ENCODE results near the gene PRM2.
"Not testable (repeated sequence)": the region's sequence is repeated elsewhere in the genome, so short reads cannot be mapped to it uniquely, and the experiment has no call there.

The PRM2 gene

DNA sequence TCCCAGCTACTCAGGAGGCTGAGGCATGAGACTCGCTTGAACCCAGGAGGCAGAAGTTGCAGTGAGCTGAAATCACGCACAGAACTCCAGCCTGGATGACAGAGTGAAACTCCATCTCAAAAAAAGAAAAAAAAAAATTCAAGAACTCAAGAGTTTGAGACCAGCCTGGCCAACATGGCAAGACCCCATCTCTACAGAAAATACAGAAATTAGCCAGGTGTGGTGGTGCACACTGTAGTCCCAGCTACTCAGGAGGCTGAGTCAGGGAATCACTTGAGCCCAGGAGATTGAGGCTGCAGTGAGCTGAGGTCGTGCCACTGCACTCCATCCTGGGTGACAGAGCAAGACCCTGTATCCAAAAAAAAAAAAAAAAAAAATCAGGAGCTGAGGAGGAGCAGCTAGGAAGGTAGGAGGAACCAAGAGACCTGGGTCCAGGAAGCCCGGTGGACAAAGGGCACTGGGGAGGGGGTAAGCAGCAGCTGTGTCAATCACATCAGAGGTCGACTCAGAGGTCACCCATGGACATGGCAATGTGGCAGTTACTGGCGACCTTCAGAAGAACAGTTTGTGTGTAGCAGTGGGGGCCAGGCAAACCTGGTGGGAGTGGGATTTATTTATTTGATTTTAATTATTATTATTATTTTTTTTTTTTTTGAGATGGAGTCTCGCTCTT, 15.9 kb upstream of the PRM2 start:
- no peak overlapping the region for H3K27ac ChIP-seq
- TF ChIP-seq ZFX (IDR thresholded peaks at IDR 0.05; ENCODE audit: borderline replicate concordance), result no peak
- TF ChIP-seq, protein P1, sequence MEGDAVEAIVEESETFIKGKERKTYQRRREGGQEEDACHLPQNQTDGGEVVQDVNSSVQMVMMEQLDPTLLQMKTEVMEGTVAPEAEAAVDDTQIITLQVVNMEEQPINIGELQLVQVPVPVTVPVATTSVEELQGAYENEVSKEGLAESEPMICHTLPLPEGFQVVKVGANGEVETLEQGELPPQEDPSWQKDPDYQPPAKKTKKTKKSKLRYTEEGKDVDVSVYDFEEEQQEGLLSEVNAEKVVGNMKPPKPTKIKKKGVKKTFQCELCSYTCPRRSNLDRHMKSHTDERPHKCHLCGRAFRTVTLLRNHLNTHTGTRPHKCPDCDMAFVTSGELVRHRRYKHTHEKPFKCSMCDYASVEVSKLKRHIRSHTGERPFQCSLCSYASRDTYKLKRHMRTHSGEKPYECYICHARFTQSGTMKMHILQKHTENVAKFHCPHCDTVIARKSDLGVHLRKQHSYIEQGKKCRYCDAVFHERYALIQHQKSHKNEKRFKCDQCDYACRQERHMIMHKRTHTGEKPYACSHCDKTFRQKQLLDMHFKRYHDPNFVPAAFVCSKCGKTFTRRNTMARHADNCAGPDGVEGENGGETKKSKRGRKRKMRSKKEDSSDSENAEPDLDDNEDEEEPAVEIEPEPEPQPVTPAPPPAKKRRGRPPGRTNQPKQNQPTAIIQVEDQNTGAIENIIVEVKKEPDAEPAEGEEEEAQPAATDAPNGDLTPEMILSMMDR (IDR thresholded peaks at IDR 0.05), result no peak

DNA sequence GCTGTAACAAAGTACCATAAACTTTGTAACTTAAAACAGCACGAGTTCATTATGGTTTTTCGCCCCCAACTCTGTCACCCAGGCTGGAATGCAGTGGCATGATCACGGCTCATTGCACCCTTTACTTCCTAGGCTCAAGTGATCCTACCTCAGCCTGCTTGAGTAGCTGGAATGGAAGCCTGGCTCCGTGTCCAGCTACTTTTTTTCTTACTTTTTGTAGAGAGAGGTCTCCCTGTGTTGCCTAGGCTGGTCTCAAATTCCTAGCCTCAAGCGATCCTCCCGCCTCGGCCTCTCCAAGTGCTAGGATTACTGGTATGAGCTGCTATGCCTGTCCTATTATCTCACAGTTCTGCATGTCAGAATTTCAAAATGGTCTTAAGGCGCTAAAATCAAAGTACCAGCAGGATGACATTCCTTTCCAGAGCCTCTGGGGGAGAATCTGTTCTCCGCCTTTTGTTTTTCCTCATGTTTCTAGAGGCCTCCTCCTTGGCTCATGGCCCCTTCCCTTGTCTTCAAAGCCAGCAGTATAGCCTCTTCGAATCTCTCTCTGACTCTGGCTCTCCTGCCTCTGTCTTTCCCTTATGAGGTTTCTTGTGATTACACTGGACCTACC, 14.9 kb upstream of the PRM2 start:
- TF ChIP-seq ZFX (IDR thresholded peaks at IDR 0.05; ENCODE audit: borderline replicate concordance), result no peak
- TF ChIP-seq, protein P1 (IDR thresholded peaks at IDR 0.05), result no peak

DNA sequence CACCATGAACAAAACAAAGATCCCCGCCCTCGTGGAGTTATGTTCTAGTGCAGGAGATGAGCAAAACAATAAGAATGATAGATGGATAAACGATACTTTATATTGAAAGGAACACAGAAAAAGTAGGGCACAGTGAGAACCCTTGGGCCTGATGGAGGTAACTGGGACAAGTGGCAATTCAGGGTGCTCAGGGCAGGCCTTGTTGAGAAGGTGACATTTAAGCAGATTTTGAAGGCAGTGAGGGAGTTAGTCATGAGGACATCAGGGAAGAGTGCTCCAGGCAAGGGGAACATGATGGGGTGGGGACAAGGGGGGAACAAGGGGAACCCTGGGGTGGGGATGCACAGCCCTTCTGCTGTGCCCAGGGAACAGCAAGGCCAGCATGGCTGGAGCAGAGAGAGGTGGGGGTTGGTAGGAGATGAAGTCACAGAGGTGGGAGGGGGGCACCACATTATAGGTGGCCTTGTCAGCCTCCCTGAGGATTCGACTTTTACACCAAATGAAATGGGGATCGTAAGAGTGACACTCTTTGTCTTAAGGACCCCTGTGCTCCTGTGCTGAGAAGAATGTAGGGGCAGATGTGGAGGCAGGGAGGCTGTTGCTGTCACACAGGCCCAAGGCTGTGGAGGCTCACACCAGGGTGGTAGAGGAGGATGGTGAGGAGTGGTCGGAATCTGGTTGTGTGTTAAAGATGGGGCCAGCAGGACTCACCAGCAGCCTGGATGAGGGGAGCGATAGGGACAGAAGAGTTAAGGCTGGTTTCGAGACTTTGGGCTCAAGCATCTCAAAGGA, 14.0 kb upstream of the PRM2 start:
- TF ChIP-seq ZFX (IDR thresholded peaks at IDR 0.05; ENCODE audit: borderline replicate concordance), result no peak
- TF ChIP-seq, protein P1 (IDR thresholded peaks at IDR 0.05), result no peak
- H3K27ac ChIP-seq, result no peak overlapping the region

More for the DNA sequence above, 14.9 kb upstream of the PRM2 start:
- H3K27ac ChIP-seq, result no peak overlapping the region

DNA sequence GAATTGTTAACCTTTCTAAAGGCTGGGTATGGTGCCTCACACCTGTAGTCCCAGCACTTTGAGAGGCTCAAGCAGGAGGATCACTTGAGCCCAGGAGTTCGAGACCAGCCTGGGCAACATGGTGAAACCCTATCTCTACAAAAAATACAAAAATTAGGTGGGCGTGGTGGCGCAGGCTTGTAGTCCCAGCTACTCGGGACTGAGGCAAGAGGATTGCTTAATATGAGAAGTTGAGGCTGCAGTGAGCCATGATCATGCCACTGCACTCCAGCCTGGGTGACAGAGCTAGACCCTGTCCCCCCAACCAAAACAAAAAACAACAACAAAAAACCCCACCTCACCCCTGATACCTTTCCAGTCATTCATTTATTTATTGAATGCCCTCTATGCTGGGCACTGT, 13.4 kb upstream of the PRM2 start:
- H3K27ac ChIP-seq, result not testable (repeated sequence)

DNA sequence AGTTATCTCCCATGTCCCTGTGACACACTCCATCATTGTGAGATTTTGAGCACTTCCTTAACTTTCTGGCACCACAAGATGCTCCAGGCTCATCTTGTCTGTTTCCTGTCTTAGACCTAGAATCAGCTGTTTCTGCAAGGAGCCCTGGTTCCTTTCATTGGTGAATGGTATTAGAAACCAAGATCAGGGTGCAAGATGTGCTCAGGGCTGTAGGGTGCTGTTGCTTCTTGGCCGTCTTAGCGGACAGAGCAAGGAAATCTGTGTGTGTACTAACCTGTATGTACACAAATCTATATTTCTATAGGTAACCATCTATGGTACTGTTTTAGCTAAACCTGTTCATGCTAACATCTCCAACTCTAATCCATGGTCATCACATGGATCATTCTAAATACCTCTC, 12.9 kb upstream of the PRM2 start:
- TF ChIP-seq, protein P1 (IDR thresholded peaks at IDR 0.05), result no peak
- no peak for TF ChIP-seq ZFX (IDR thresholded peaks at IDR 0.05; ENCODE audit: borderline replicate concordance)
- no peak overlapping the region for H3K27ac ChIP-seq

DNA sequence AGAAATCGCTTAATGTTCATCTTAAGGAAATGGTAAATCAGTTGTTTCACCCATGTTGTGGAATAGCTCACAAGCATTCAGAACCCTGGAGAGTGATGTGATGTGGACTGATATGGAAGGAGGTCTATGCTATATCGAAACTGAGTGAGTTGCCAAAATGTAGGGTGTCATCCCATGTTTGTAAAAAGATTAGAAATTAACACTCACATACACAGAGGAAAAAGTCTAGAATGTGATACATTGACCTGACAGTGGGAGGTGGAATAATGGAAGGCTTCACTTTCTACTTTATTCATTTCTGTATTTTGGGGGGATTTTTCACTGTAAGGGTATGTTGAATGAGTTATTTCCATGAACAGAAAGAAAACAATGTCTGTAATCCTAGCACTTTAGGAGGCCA, 9.6 kb upstream of the PRM2 start:
- no peak overlapping the region for H3K27ac ChIP-seq
- TF ChIP-seq, protein P1 (IDR thresholded peaks at IDR 0.05), result no peak
- TF ChIP-seq ZFX (IDR thresholded peaks at IDR 0.05; ENCODE audit: borderline replicate concordance), result no peak

DNA sequence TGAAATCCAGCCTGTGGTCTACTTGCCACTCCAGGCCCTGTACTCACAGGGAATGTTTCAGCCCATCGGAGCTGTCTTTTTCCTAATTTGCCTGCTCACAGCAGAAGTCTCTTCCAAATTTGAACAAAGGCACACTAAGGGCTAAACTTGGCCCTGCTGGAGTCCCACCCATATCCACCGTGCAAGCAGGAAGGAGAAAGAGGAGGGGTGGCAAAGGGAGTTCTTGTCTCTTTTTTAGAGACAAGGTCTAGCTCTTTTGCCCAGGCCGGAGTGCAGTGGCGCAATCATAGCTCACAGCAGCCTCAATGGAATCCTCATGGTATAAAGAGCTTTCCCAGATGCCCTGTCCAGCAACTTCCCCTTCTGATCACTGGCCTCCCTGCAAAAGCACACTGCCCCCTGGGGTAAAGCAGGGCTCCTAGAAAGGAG, 7.6 kb upstream of the PRM2 start:
- H3K27ac ChIP-seq, result no peak overlapping the region
- TF ChIP-seq, protein P1 (IDR thresholded peaks at IDR 0.05), result no peak
- no peak for TF ChIP-seq ZFX (IDR thresholded peaks at IDR 0.05; ENCODE audit: borderline replicate concordance)

Data from 22Rv1 (cell line).